GM12878 (cell line): ENCODE measurements around the gene ACKR1. TPM values are rescaled to one million over a fixed set of nuclear protein-coding genes. Genes with fewer than 3 reads are reported as not detected.

Experiments used
- ATAC-seq: fragments of 200-7000 bp; cut with Tn5 transposase; 3 replicates; pipeline ENCODE4 v1.9.1; 2020; ENCODE audit warnings: mild to moderate bottlenecking, moderate library complexity
- BruUV-seq: library from RNA; stranded (reverse); fragments of 400-500 nt; replicated peaks from 2 replicates; lab custom pipeline; 2021; lab: Mats Ljungman, UMichigan
- CTCF ChIA-PET: fragments of 300-600 bp; sonication (Branson Sonifier 250); formaldehyde crosslinking; extraction: SDS; loops from one replicate; lab custom pipeline; 2021; ENCODE audit warnings: inconsistent platforms; lab: Yijun Ruan, JAX
- POLR2A ChIA-PET: fragments of 350-600 bp; formaldehyde crosslinking; extraction: SDS; loops from one replicate; lab custom pipeline; 2021; ENCODE audit warnings: inconsistent platforms; lab: Charles Lee
- RAD21 ChIA-PET: fragments of 300-600 bp; sonication (Branson Sonifier 250); formaldehyde crosslinking; loops from one replicate; lab custom pipeline; 2023; ENCODE audit warnings: antibody characterized with exemption; ENCODE audit not compliant: unreplicated experiment; lab: Charles Lee
- SMC1A ChIA-PET: fragments of 300-600 bp; sonication (Branson Sonifier 250); formaldehyde crosslinking; loops from one replicate; lab custom pipeline; 2023; ENCODE audit not compliant: unreplicated experiment, uncharacterized antibody; lab: Charles Lee
- DNase-seq: peaks from one replicate; pipeline ENCODE4 v3.0.0-alpha.2; 2011; ENCODE audit warnings: low read depth, low spot score
- FAIRE-seq: peaks from 3 replicates; lab custom pipeline; 2011; peaks lifted over from hg19 to GRCh38; lab: Jason Lieb, UNC
- H2AFZ ChIP-seq: 2 replicates; pipeline ENCODE4 v1.6.0; 2011; ENCODE audit warnings: low read depth, low read length, control low read depth; ENCODE audit not compliant: control insufficient read depth
- H3K27ac ChIP-seq: 2 replicates; pipeline ENCODE4 v1.5.1; 2011; ENCODE audit warnings: control low read depth; ENCODE audit not compliant: control insufficient read depth, insufficient read depth
- H3K27me3 ChIP-seq, 2 experiments: replicated peaks in 1 of 2; 2 replicates each; pipeline versions ENCODE4 v1.6.0 to v1.6.1; 2011; ENCODE audit warnings: low read length in 1 of 2; ENCODE audit not compliant: control insufficient read depth in 2 of 2, insufficient read depth in 2 of 2
- H3K36me3 ChIP-seq, 2 experiments: 2 replicates each; pipeline ENCODE4 v1.5.1; 2011; ENCODE audit warnings: low read length in 1 of 2; ENCODE audit not compliant: control insufficient read depth in 2 of 2, insufficient read depth in 2 of 2
- H3K4me1 ChIP-seq: 2 replicates; pipeline ENCODE4 v1.6.1; 2011; ENCODE audit warnings: mild to moderate bottlenecking, low read length, moderate library complexity, mixed read lengths; ENCODE audit not compliant: control insufficient read depth, insufficient read depth
- H3K4me2 ChIP-seq: 2 replicates; pipeline ENCODE4 v1.6.0; 2011; ENCODE audit warnings: control low read depth; ENCODE audit not compliant: control insufficient read depth, insufficient read depth
- H3K4me3 ChIP-seq: fragments of 200-600 bp; sonication (generic); 2 replicates; pipeline ENCODE4 v1.5.1; 2016
- H3K79me2 ChIP-seq: 2 replicates; pipeline ENCODE4 v1.6.0; 2011; ENCODE audit warnings: low read length; ENCODE audit not compliant: control insufficient read depth, insufficient read depth
- H3K9ac ChIP-seq: 2 replicates; pipeline ENCODE4 v1.8.0; 2011; ENCODE audit warnings: low read length, control low read depth, mixed read lengths; ENCODE audit not compliant: control insufficient read depth, insufficient read depth
- H3K9me3 ChIP-seq: replicated peaks from 3 replicates; pipeline ENCODE4 v1.5.1; 2011; ENCODE audit warnings: mild to moderate bottlenecking, low read length; ENCODE audit not compliant: control insufficient read depth, insufficient read depth
- H4K20me1 ChIP-seq: 2 replicates; pipeline ENCODE4 v1.6.0; 2011; ENCODE audit not compliant: control insufficient read depth, insufficient read depth
- HSF1 ChIP-seq: fragments of 150-350 bp; IDR thresholded peaks from 2 replicates; pipeline ENCODE4 v1.6.1; 2014; ENCODE audit warnings: mild to moderate bottlenecking, low read depth, low read length
- PML ChIP-seq: IDR thresholded peaks from 2 replicates; pipeline ENCODE4 v1.6.1; 2012; ENCODE audit warnings: low read length, inconsistent platforms
- RAD21 ChIP-seq: IDR thresholded peaks from 2 replicates; pipeline ENCODE4 v1.6.1; 2011; ENCODE audit warnings: mild to moderate bottlenecking, low read depth, low read length, moderate library complexity; ENCODE audit not compliant: insufficient read depth
- SMC3 ChIP-seq: IDR thresholded peaks from 2 replicates; pipeline ENCODE4 v1.6.1; 2011; ENCODE audit warnings: low read length, improper control_type of control experiment, borderline replicate concordance
- SREBF2 ChIP-seq: IDR thresholded peaks from 2 replicates; pipeline ENCODE4 v1.6.1; 2012; ENCODE audit warnings: mild to moderate bottlenecking, low read length
- WGBS: methylation state at CpG from one replicate; pipeline ENCODE4 v1.1.6; 2016; ENCODE audit warnings: low lambda C conversion rate; ENCODE audit not compliant: insufficient replicate concordance, insufficient coverage; ENCODE audit errors: missing lambda C conversion rate; 5-methylcytosine and 5-hydroxymethylcytosine counted together
- in situ Hi-C: fragments of 300-500 bp; cut with MboI; formaldehyde crosslinking; loops from 9 replicates; pipeline ENCODE4 v1.14.3; 2018; ENCODE audit warnings: mixed read lengths
- intact Hi-C: fragments of 100-400 bp; cut with micrococcal nuclease; formaldehyde crosslinking; loops from one replicate; pipeline ENCODE4 v1.14.2; 2022; ENCODE audit not compliant: unreplicated experiment
- polyA plus RNA-seq, 11 experiments: library from polyadenylated mRNA; depleted of rRNA in 4 of 11; unstranded in 6 of 11; stranded (reverse) in 5 of 11; fragments of >200 nt; fragmentation: Nextera tagmentation in 4 of 11; fragmentation: Illumina TruSeq in 1 of 11; extraction: Ambion mirVana in 4 of 11; extraction: Trizol in 1 of 11; gene quantifications; 1 replicate in 1 of 11; 2 replicates in 10 of 11; pipeline versions ENCODE4 v1.2.1 to v1.2.3, GENCODE V29; 2011 to 2016; ENCODE audit warnings: inconsistent platforms in 2 of 11, missing spikeins in 2 of 11, low read depth in 1 of 11
- total RNA-seq, 4 experiments: library from RNA; depleted of rRNA in 3 of 4; stranded (reverse); fragments of >200 nt in 3 of 4; fragmentation: Illumina TruSeq in 1 of 4; extraction: Trizol in 1 of 4; gene quantifications; 2 replicates each; pipeline versions ENCODE4 v1.2.1 to v1.2.3, GENCODE V29; 2013 to 2021
- TF ChIP-seq, protein P1 (sequence below), 3 experiments: IDR thresholded peaks in 2 of 3; conservative IDR thresholded peaks in 1 of 3; 2 replicates each; pipeline ENCODE4 v1.5.1; 2011; ENCODE audit warnings: low read depth in 3 of 3, low read length in 3 of 3, mild to moderate bottlenecking in 3 of 3, control low read depth in 2 of 3, moderate library complexity in 2 of 3, inconsistent platforms in 1 of 3, mixed read lengths in 1 of 3; ENCODE audit not compliant: control insufficient read depth in 2 of 3, insufficient read depth in 1 of 3; ENCODE audit errors: extremely low read depth in 1 of 3

ACKR1 gene
- total and polyA plus RNA-seq, 10 of the 15 experiments (the other 5 are each of a cell fraction or from before 2014, with no cell fraction given) = 0.06 to 1.8 (median 0.38) TPM; not detected in 1

DNA sequence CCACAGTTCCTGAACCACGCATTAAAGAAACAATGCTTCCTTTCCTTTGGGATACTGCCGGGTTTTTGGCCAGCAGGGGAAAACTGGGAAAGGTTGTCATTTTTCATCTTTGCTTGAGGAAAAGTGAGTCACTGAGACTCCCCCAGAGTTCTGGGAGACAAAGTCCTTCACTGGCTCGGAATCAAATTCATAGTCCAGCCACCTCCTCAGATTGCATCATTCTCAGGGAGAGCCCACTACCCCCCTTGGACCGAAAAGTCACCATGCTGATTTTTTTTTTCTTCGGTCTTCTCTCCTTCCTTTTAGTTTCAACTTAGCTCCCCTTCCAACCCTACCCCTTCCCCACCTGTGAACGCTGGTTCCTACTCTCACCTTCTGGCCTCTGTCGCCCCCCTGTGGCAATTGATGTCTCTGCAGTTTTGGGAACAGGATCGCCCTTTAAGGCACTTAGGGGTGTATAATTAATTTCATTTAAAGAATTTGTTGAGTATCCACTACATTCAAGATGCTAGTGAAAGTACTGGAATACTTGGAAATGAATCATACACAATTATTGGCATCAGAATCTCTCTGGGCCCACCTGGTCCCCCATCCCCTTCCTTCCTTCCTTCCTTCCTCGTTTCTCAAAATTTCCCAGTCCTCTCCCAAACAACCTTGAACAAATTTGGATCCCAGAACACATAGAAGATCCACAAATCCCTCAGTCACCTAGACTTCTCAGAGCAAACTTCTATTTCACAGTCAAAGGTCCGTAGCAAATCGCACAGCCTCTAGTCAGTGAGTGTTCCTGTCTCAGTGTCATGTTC, 6.9 kb downstream of the ACKR1 start:
- no peak overlapping the region for H3K27ac ChIP-seq
- no TSS peak for BruUV-seq
- no peaks in the 10 kb centered on the region for H3K79me2 ChIP-seq
- peak; percentile 73 for ATAC-seq
- H2AFZ ChIP-seq = no peak overlapping the region
- H3K4me3 ChIP-seq = no peak overlapping the region
- TF ChIP-seq SREBF2 (no peak), PML (no peak), HSF1 (no peak), SMC3 (peak; percentile 92), RAD21 (peak; percentile 97)
- TF ChIP-seq, protein P1, sequence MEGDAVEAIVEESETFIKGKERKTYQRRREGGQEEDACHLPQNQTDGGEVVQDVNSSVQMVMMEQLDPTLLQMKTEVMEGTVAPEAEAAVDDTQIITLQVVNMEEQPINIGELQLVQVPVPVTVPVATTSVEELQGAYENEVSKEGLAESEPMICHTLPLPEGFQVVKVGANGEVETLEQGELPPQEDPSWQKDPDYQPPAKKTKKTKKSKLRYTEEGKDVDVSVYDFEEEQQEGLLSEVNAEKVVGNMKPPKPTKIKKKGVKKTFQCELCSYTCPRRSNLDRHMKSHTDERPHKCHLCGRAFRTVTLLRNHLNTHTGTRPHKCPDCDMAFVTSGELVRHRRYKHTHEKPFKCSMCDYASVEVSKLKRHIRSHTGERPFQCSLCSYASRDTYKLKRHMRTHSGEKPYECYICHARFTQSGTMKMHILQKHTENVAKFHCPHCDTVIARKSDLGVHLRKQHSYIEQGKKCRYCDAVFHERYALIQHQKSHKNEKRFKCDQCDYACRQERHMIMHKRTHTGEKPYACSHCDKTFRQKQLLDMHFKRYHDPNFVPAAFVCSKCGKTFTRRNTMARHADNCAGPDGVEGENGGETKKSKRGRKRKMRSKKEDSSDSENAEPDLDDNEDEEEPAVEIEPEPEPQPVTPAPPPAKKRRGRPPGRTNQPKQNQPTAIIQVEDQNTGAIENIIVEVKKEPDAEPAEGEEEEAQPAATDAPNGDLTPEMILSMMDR (IDR thresholded peaks at IDR 0.05 in 2 of 3, conservative IDR thresholded peaks at IDR 0.05 in 1 of 3; ENCODE audit: control insufficient read depth in 2 of 3, extremely low read depth in 1 of 3, insufficient read depth in 1 of 3, low read depth in 3 of 3, low read length in 3 of 3) = peak; percentile 82 to 89 (median 87)
- H3K9me3 ChIP-seq = no peaks in the 10 kb centered on the region
- ChIA-PET RAD21 (interaction anchor here (1.3 to 1.9 kb wide), 3 partner anchors 52 to 79 kb away, joined by 5 to 7 read pairs (median 5); no protein-coding TSS in a partner anchor), CTCF (interaction anchor here (0.7 to 11.1 kb wide), 20 partner anchors 8 to 795 kb away, joined by 3 to 236 read pairs (median 4); no protein-coding TSS in a partner anchor), SMC1A (interaction anchor here (0.8 to 4.2 kb wide), 9 partner anchors 9 to 82 kb away, joined by 3 to 49 read pairs (median 7); no protein-coding TSS in a partner anchor), POLR2A (no interaction called here)
- in situ Hi-C loops = no loop called here
- peaks cover 1 to 6% of the 10 kb centered on the region in 2 experiments; a peak in 2 of 4 replicates for H3K27me3 ChIP-seq
- no peak overlapping the region for H3K9ac ChIP-seq
- H3K4me1 ChIP-seq = no peaks in the 10 kb centered on the region; the same call in 1 of the 2 replicates
- no peak overlapping the region for H3K4me2 ChIP-seq
- no peak for FAIRE-seq
- no peaks in the 10 kb centered on the region for H3K36me3 ChIP-seq
- intact Hi-C loops = loop anchor here (1.0 to 10.0 kb wide), 4 partner anchors 50 to 796 kb away; no protein-coding TSS in a partner anchor
- H4K20me1 ChIP-seq = no peaks in the 10 kb centered on the region
- WGBS = 27% methylated on average over 11 of the region's 11 CpGs
- no peak for DNase-seq
